Neural cell (in vitro differentiated cells): ENCODE results near the gene LY6G6D. TPM values are rescaled to one million over a fixed set of nuclear protein-coding genes. Genes with fewer than 3 reads are reported as not detected.

ENCODE experiments used
- H2AFZ ChIP-seq: fragments of 200-600, 300-800 bp; sonication (generic), shearing (Covaris generic); 2 replicates; pipeline ENCODE4 v1.6.0; 2014; ENCODE audit warnings: low read depth, mild to moderate bottlenecking, antibody characterized with exemption, low read length, moderate library complexity
- H3F3A ChIP-seq: fragments of 200-600 bp; shearing (Covaris generic); 2 replicates; pipeline ENCODE4 v1.6.1; 2016; ENCODE audit warnings: mild to moderate bottlenecking, moderate library complexity, mixed read lengths, antibody characterized with exemption, low read length; ENCODE audit not compliant: insufficient read depth, poor library complexity, severe bottlenecking
- H3K27ac ChIP-seq: fragments of 200-600, 300-800 bp; sonication (generic), shearing (Covaris generic); 2 replicates; pipeline ENCODE4 v1.5.1; 2014; ENCODE audit warnings: mild to moderate bottlenecking, low read length, moderate library complexity
- H3K27me3 ChIP-seq: fragments of 300-800, 200-600 bp; sonication (generic), shearing (Covaris generic); 2 replicates; pipeline ENCODE4 v1.6.0; 2014; ENCODE audit warnings: mild to moderate bottlenecking, low read depth, low read length, moderate library complexity; ENCODE audit not compliant: insufficient read depth
- H3K36me3 ChIP-seq: fragments of 300-800, 200-600 bp; sonication (generic), shearing (Covaris generic); 2 replicates; pipeline ENCODE4 v1.5.1; 2014; ENCODE audit warnings: mild to moderate bottlenecking, antibody characterized with exemption, low read length, moderate library complexity; ENCODE audit not compliant: insufficient read depth
- H3K4me2 ChIP-seq: fragments of 300-800, 200-600 bp; sonication (generic), shearing (Covaris generic); 2 replicates; pipeline ENCODE4 v1.6.0; 2014; ENCODE audit warnings: mild to moderate bottlenecking, low read length
- H3K4me3 ChIP-seq: fragments of 300-800, 200-600 bp; sonication (generic), shearing (Covaris generic); 2 replicates; pipeline ENCODE4 v1.5.1; 2014; ENCODE audit warnings: mild to moderate bottlenecking, low read length, moderate library complexity
- H3K79me2 ChIP-seq: fragments of 200-600 bp; shearing (Covaris generic); replicated peaks from 2 replicates; pipeline ENCODE4 v1.6.0; 2014; ENCODE audit warnings: mild to moderate bottlenecking, low read length, moderate library complexity; ENCODE audit not compliant: insufficient read depth
- H3K9ac ChIP-seq: fragments of 300-800, 200-600 bp; sonication (generic), shearing (Covaris generic); 2 replicates; pipeline ENCODE4 v1.6.1; 2016; ENCODE audit warnings: mild to moderate bottlenecking, low read length, mixed read lengths
- H3K9me2 ChIP-seq: fragments of 200-600 bp; shearing (Covaris generic); 2 replicates; pipeline ENCODE4 v1.6.1; 2016; ENCODE audit warnings: mild to moderate bottlenecking, low read length, mixed read lengths; ENCODE audit not compliant: insufficient read depth
- H3K9me3 ChIP-seq: fragments of 200-600, 300-800 bp; sonication (generic), shearing (Covaris generic); 2 replicates; pipeline ENCODE4 v1.6.1; 2016; ENCODE audit warnings: mild to moderate bottlenecking, mixed run types, low read length, moderate library complexity, mixed read lengths
- H4K20me1 ChIP-seq: fragments of 200-600 bp; shearing (Covaris generic); 2 replicates; pipeline ENCODE4 v1.6.1; 2016; ENCODE audit warnings: mild to moderate bottlenecking, mixed run types; ENCODE audit not compliant: insufficient read depth
- CTCF ChIP-seq: fragments of 450-650 bp; IDR thresholded peaks from 2 replicates; pipeline ENCODE4 v1.5.1; 2014; ENCODE audit warnings: antibody characterized with exemption, mild to moderate bottlenecking, moderate library complexity; ENCODE audit not compliant: poor library complexity, severe bottlenecking
- EP300 ChIP-seq: fragments of 450-650 bp; conservative IDR thresholded peaks from 2 replicates; pipeline ENCODE4 v1.6.1; 2014; ENCODE audit warnings: antibody characterized with exemption, mild to moderate bottlenecking, moderate library complexity; ENCODE audit not compliant: poor library complexity, severe bottlenecking
- EZH2 ChIP-seq: fragments of 200-600, 300-800 bp; shearing (Covaris generic), sonication (generic); IDR thresholded peaks from 2 replicates; pipeline ENCODE4 v1.6.1; 2014; ENCODE audit warnings: antibody characterized with exemption, low read length, borderline replicate concordance, mild to moderate bottlenecking; ENCODE audit not compliant: insufficient read depth, poor library complexity, severe bottlenecking
- MXI1 ChIP-seq: fragments of 450-650 bp; conservative IDR thresholded peaks from 2 replicates; pipeline ENCODE4 v1.6.1; 2014; ENCODE audit warnings: antibody characterized with exemption, mild to moderate bottlenecking; ENCODE audit not compliant: poor library complexity, severe bottlenecking
- POLR2AphosphoS5 ChIP-seq: IDR thresholded peaks from 2 replicates; pipeline ENCODE4 v1.6.1; 2012
- RAD21 ChIP-seq: fragments of 450-650 bp; conservative IDR thresholded peaks from 2 replicates; pipeline ENCODE4 v1.6.1; 2014; ENCODE audit warnings: antibody characterized with exemption, mild to moderate bottlenecking, moderate library complexity
- SMC3 ChIP-seq: fragments of 450-650 bp; conservative IDR thresholded peaks from 2 replicates; pipeline ENCODE4 v1.6.1; 2014; ENCODE audit warnings: antibody characterized with exemption, mild to moderate bottlenecking, moderate library complexity; ENCODE audit not compliant: poor library complexity
- TAF1 ChIP-seq: IDR thresholded peaks from 2 replicates; pipeline ENCODE4 v1.6.1; 2012; ENCODE audit warnings: low read depth
- polyA plus RNA-seq: library from polyadenylated mRNA; depleted of rRNA; stranded (reverse); fragments of >200 nt; gene quantifications from 2 replicates; pipeline ENCODE4 v1.2.3, GENCODE V29; 2014
- TF ChIP-seq, protein P1 (sequence below): IDR thresholded peaks from 2 replicates; pipeline ENCODE4 v1.6.1; 2012; ENCODE audit warnings: borderline replicate concordance

The LY6G6D gene
- polyA plus RNA-seq, 1 donor from 2014 or later = not detected

DNA sequence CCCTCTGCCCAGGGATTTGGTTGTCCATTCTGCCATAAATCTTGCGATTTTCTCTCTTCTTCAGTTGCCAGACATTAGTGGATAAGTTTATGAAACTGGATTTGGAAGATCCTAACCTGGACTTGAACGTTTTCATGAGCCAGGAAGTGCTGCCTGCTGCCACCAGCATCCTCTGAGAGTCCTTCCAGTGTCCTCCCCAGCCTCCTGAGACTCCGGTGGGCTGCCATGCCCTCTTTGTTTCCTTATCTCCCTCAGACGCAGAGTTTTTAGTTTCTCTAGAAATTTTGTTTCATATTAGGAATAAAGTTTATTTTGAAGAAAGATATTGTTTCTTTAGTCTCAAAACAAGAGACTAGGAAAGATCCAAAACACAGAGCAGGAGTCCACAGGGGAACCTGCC is 47.2 kb downstream of the LY6G6D start, which contains the start of gene SAPCD1:
TSS of gene SAPCD1 (plus strand) at position 301 of the 400 bp plus-strand sequence. CDS start 399 bp downstream, outside the sequence.
- no peak within 1 kb of the TSS for H2AFZ ChIP-seq
- H3K9ac ChIP-seq = no peak within 1 kb of the TSS
- no peak within 1 kb of the TSS for H3K4me2 ChIP-seq
- no peaks in the 10 kb centered on the region for H4K20me1 ChIP-seq
- no peaks in the 10 kb centered on the region for H3K79me2 ChIP-seq
- no peak within 1 kb of the TSS for H3K27ac ChIP-seq
- H3K27me3 ChIP-seq = no peaks in the 10 kb centered on the region
- no peak within 1 kb of the TSS for H3K4me3 ChIP-seq
- no peaks in the 10 kb centered on the region for H3K36me3 ChIP-seq
- no peaks in the 10 kb centered on the region for H3F3A ChIP-seq
- H3K9me2 ChIP-seq = no peaks in the 10 kb centered on the region
- no peaks in the 10 kb centered on the region for H3K9me3 ChIP-seq
- TF ChIP-seq POLR2AphosphoS5 = no peak
- no peak for TF ChIP-seq SMC3
- TF ChIP-seq RAD21 = no peak
- TF ChIP-seq EP300 = no peak
- no peak for TF ChIP-seq CTCF
- TF ChIP-seq EZH2 = no peak

- Histone ChIP-seq H3K79me2 (no peaks in the 10 kb centered on the region), H3K9ac (no peak overlapping the region), H3F3A (no peaks in the 10 kb centered on the region), H4K20me1 (no peaks in the 10 kb centered on the region), H3K27ac (no peak overlapping the region), H3K4me3 (no peak overlapping the region), H3K9me2 (no peaks in the 10 kb centered on the region), H3K27me3 (no peaks in the 10 kb centered on the region), H3K9me3 (no peaks in the 10 kb centered on the region), H3K36me3 (no peaks in the 10 kb centered on the region), H2AFZ (no peak overlapping the region), H3K4me2 (no peak overlapping the region)
- TF ChIP-seq, protein P1, sequence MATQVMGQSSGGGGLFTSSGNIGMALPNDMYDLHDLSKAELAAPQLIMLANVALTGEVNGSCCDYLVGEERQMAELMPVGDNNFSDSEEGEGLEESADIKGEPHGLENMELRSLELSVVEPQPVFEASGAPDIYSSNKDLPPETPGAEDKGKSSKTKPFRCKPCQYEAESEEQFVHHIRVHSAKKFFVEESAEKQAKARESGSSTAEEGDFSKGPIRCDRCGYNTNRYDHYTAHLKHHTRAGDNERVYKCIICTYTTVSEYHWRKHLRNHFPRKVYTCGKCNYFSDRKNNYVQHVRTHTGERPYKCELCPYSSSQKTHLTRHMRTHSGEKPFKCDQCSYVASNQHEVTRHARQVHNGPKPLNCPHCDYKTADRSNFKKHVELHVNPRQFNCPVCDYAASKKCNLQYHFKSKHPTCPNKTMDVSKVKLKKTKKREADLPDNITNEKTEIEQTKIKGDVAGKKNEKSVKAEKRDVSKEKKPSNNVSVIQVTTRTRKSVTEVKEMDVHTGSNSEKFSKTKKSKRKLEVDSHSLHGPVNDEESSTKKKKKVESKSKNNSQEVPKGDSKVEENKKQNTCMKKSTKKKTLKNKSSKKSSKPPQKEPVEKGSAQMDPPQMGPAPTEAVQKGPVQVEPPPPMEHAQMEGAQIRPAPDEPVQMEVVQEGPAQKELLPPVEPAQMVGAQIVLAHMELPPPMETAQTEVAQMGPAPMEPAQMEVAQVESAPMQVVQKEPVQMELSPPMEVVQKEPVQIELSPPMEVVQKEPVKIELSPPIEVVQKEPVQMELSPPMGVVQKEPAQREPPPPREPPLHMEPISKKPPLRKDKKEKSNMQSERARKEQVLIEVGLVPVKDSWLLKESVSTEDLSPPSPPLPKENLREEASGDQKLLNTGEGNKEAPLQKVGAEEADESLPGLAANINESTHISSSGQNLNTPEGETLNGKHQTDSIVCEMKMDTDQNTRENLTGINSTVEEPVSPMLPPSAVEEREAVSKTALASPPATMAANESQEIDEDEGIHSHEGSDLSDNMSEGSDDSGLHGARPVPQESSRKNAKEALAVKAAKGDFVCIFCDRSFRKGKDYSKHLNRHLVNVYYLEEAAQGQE = no peak
- no peak for TF ChIP-seq RAD21
- TF ChIP-seq POLR2AphosphoS5 = no peak
- no peak for TF ChIP-seq EZH2
- TF ChIP-seq TAF1 = no peak
- no peak for TF ChIP-seq MXI1
- no peak for TF ChIP-seq SMC3
- TF ChIP-seq CTCF = no peak
- no peak for TF ChIP-seq EP300
These were observed 47.9 kb downstream of the LY6G6D start for GRCh38 chr6:31762878-31763618.
